K562 (cell line): Measurements from ENCODE around the gene TP73. TPM values are rescaled to one million over a fixed set of nuclear protein-coding genes. Genes with fewer than 3 reads are reported as not detected.
A peak's percentile ranks its signal among the peaks of the same experiment; 100 is the strongest.

ENCODE experiments used
- ATAC-seq: fragments of 200-7000 bp; cut with Tn5 transposase; 3 replicates; pipeline ENCODE4 v1.9.1; 2020; ENCODE audit warnings: moderate library complexity
- BruUV-seq: library from RNA; stranded (reverse); fragments of 400-500 nt; replicated peaks from 2 replicates; lab custom pipeline; 2021; lab: Mats Ljungman, UMichigan
- CTCF ChIA-PET: fragments of 300-600 bp; formaldehyde crosslinking; extraction: SDS; loops from one replicate; lab custom pipeline; 2021; ENCODE audit warnings: low intra/inter-chr PET ratio; lab: Yijun Ruan, JAX
- POLR2A ChIA-PET: fragments of 300-600, 350-650 bp; sonication (Branson Sonifier 250); formaldehyde crosslinking; extraction: SDS; loops from one replicate; lab custom pipeline; 2021; ENCODE audit warnings: antibody characterized with exemption, inconsistent platforms; lab: Yijun Ruan, JAX
- DNase-seq, 4 experiments: peaks; one replicate each; pipeline versions ENCODE4 v3.0.0 to v3.0.0-alpha.2; 2011 to 2018; ENCODE audit warnings: low spot score in 3 of 4, mixed read lengths in 3 of 4; ENCODE audit errors: extremely low read depth in 1 of 4
- FAIRE-seq: peaks from 2 replicates; lab custom pipeline; 2011; peaks lifted over from hg19 to GRCh38; lab: Jason Lieb, UNC
- H2AFZ ChIP-seq: 2 replicates; pipeline ENCODE4 v1.6.0; 2011; ENCODE audit warnings: low read depth, low read length, control low read depth, inconsistent platforms
- H3K27ac ChIP-seq: fragments of 200-600 bp; 3 replicates; pipeline ENCODE4 v1.8.0; 2011; ENCODE audit warnings: low read depth, mild to moderate bottlenecking, control low read depth, inconsistent platforms, low read length, moderate library complexity, mixed read lengths; ENCODE audit errors: extremely low read depth
- H3K27me3 ChIP-seq, 2 experiments: fragments of 300-600 bp in 1 of 2; 2 replicates in 1 of 2; 3 replicates in 1 of 2; pipeline versions ENCODE4 v1.6.0 to v1.8.0; 2011; ENCODE audit warnings: inconsistent platforms in 2 of 2, low read length in 2 of 2, mild to moderate bottlenecking in 1 of 2, mixed read lengths in 1 of 2, moderate library complexity in 1 of 2; ENCODE audit not compliant: control insufficient read depth in 2 of 2, insufficient read depth in 2 of 2
- H3K36me3 ChIP-seq: fragments of 300-600 bp; 3 replicates; pipeline ENCODE4 v1.8.0; 2011; ENCODE audit warnings: mild to moderate bottlenecking, low read length, inconsistent platforms; ENCODE audit not compliant: control insufficient read depth, insufficient read depth
- H3K4me1 ChIP-seq, 2 experiments: fragments of 200-600 bp in 1 of 2; replicated peaks in 1 of 2; 2 replicates in 1 of 2; 3 replicates in 1 of 2; pipeline versions ENCODE4 v1.5.1 to v1.8.0; 2011; ENCODE audit warnings: inconsistent platforms in 2 of 2, low read length in 2 of 2, mild to moderate bottlenecking in 1 of 2, mixed read lengths in 1 of 2, moderate library complexity in 1 of 2; ENCODE audit not compliant: control insufficient read depth in 2 of 2, insufficient read depth in 2 of 2
- H3K4me2 ChIP-seq: 2 replicates; pipeline ENCODE4 v1.6.1; 2011; ENCODE audit warnings: low read length, control low read depth, inconsistent platforms, mixed read lengths; ENCODE audit not compliant: insufficient read depth
- H3K4me3 ChIP-seq: fragments of 200-600 bp; sonication (generic), shearing (Covaris generic); 2 replicates; pipeline ENCODE4 v1.5.1; 2016; ENCODE audit warnings: control low read depth, inconsistent platforms
- H3K79me2 ChIP-seq: fragments of 200-600 bp; 3 replicates; pipeline ENCODE4 v1.8.0; 2011; ENCODE audit warnings: low read length, inconsistent platforms; ENCODE audit not compliant: control insufficient read depth, insufficient read depth
- H3K9ac ChIP-seq, 2 experiments: 2 replicates each; pipeline versions ENCODE4 v1.6.0 to v1.6.1; 2011; ENCODE audit warnings: low read depth in 2 of 2, low read length in 2 of 2, control low read depth in 1 of 2, inconsistent platforms in 1 of 2, mild to moderate bottlenecking in 1 of 2, mixed read lengths in 1 of 2; ENCODE audit not compliant: insufficient read depth in 1 of 2
- H3K9me1 ChIP-seq: one replicate; pipeline ENCODE4 v1.6.0; 2011; ENCODE audit warnings: inconsistent platforms, mild to moderate bottlenecking, low read length, moderate library complexity; ENCODE audit not compliant: control insufficient read depth, insufficient read depth
- H3K9me3 ChIP-seq: replicated peaks from 2 replicates; pipeline ENCODE4 v1.5.1; 2011; ENCODE audit warnings: low read depth, low read length, inconsistent platforms; ENCODE audit not compliant: control insufficient read depth, insufficient read depth
- H4K20me1 ChIP-seq: replicated peaks from 2 replicates; pipeline ENCODE4 v1.6.1; 2011; ENCODE audit warnings: low read length, inconsistent platforms, mixed read lengths; ENCODE audit not compliant: control insufficient read depth, insufficient read depth
- HNRNPL ChIP-seq: fragments of 200-400 bp; formaldehyde crosslinking; IDR thresholded peaks from 2 replicates; pipeline ENCODE4 v1.6.1; 2017; ENCODE audit warnings: low read depth, mild to moderate bottlenecking, low read length
- MYNN ChIP-seq, 2 experiments: sonication (generic); formaldehyde crosslinking in 1 of 2; IDR thresholded peaks; 2 replicates each; pipeline versions ENCODE4 v1.5.0 to v1.6.1; 2016 to 2020; ENCODE audit warnings: antibody characterized with exemption in 1 of 2, missing genetic modification reagents in 1 of 2
- NFIC ChIP-seq: fragments of 450-650 bp; IDR thresholded peaks from 2 replicates; pipeline ENCODE4 v1.6.1; 2017; ENCODE audit warnings: mild to moderate bottlenecking, inconsistent platforms
- POLR2G ChIP-seq: fragments of 200-400 bp; formaldehyde crosslinking; IDR thresholded peaks from 2 replicates; pipeline ENCODE4 v1.6.1; 2017; ENCODE audit warnings: low read depth, mild to moderate bottlenecking, antibody characterized with exemption, low read length, moderate library complexity
- RFX1 ChIP-seq: fragments of 450-650 bp; IDR thresholded peaks from 2 replicates; pipeline ENCODE4 v1.6.1; 2016; ENCODE audit warnings: mild to moderate bottlenecking, moderate library complexity
- WGBS: fragments of 100-300 bp; shearing (Covaris generic); methylation state at CpG from one replicate; pipeline ENCODE4 v1.1.6; 2016; ENCODE audit warnings: low coverage, mixed read lengths; ENCODE audit not compliant: insufficient coverage; ENCODE audit errors: missing lambda C conversion rate; 5-methylcytosine and 5-hydroxymethylcytosine counted together
- in situ Hi-C: fragments of 300-500 bp; cut with MboI; formaldehyde crosslinking; loops from 4 replicates; pipeline ENCODE4 v1.15.0; 2018; ENCODE audit warnings: inconsistent platforms, mixed read lengths
- intact Hi-C: fragments of 100-400 bp; cut with micrococcal nuclease; formaldehyde crosslinking; loops from 2 replicates; pipeline ENCODE4 v1.14.2; 2022
- polyA plus RNA-seq, 8 experiments: library from polyadenylated mRNA; depleted of rRNA in 4 of 8; stranded (reverse) in 5 of 8; unstranded in 3 of 8; fragments of >200 nt; fragmentation: Nextera tagmentation in 2 of 8; fragmentation: Illumina TruSeq in 1 of 8; extraction: Ambion mirVana in 2 of 8; extraction: Trizol in 1 of 8; gene quantifications; 2 replicates each; pipeline versions ENCODE4 v1.2.1 to v1.2.3, GENCODE V29; 2011 to 2014; ENCODE audit warnings: inconsistent platforms in 1 of 8, missing spikeins in 1 of 8
- total RNA-seq, 7 experiments: library from RNA; depleted of rRNA in 6 of 7; stranded (reverse); fragments of >200 nt in 6 of 7; fragmentation: Illumina TruSeq in 2 of 7; extraction: Trizol in 2 of 7; gene quantifications; 2 replicates each; pipeline versions ENCODE4 v1.2.1 to v1.2.3, GENCODE V29; 2011 to 2021; ENCODE audit warnings: low replicate concordance in 1 of 7

Gene TP73
- total and polyA plus RNA-seq, 9 of the 15 experiments (the other 6 are each of a cell fraction or from before 2014, with no cell fraction given), result 0.07 to 1.6 (median 0.40) TPM; not detected in 2

DNA sequence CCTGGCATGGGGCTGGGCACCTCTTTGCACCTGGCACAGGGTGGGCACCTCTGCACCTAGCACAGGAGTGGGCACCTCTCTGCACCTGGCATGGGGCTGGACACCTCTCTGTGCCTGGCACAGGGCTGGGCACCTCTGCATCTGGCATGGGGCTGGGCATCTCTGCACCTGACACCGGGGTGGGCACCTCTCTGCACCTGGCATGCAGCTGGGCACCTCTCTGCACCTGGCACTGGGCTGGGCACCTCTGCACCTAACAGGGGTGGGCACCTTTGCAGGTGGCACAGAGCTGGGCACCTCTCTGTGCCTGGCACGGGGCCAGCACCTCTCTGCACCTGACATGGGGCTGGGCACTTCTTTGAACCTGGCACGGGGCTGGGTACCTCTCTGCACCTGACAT lies 70.5 kb downstream of the TP73 start:
- CTCF ChIA-PET, result no interaction called here
- Histone ChIP-seq H3K36me3 (no peaks in the 10 kb centered on the region), H3K79me2 (no peaks in the 10 kb centered on the region), H4K20me1 (peaks cover 19% of the 10 kb centered on the region), H3K9ac (no peak overlapping the region), H3K9me1 (peaks cover 1% of the 10 kb centered on the region), H3K9me3 (no peaks in the 10 kb centered on the region), H3K4me2 (no peak overlapping the region), H3K27me3 (peaks cover 20 to 51% of the 10 kb centered on the region in 2 experiments; a peak in 4 of 5 replicates), H3K27ac (no peak overlapping the region), H3K4me3 (no peak overlapping the region), H2AFZ (no peak overlapping the region), H3K4me1 (peaks cover 0 to 54% of the 10 kb centered on the region in 2 experiments; a peak in 3 of 5 replicates)
- POLR2A ChIA-PET, result no interaction called here
- TF ChIP-seq MYNN (IDR thresholded peaks at IDR 0.05), result 0 out of 2 replicates have a peak, but pooled peaks have one; percentile 3
- no peak for TF ChIP-seq MYNN (CRISPR knock-in tag; IDR thresholded peaks at IDR 0.05)
- peak; percentile 67 for TF ChIP-seq NFIC
- no peak for TF ChIP-seq RFX1
- TF ChIP-seq HNRNPL, result peak; percentile 91
- 0 out of 2 replicates have a peak, but pooled peaks have one; percentile 7 for TF ChIP-seq POLR2G
- no peak for FAIRE-seq
- 0% methylated on average over 3 of the region's 3 CpGs for WGBS
- DNase-seq, result no peak
- in situ Hi-C loops, result no loop called here
- ATAC-seq, result no peak
- no TSS peak for BruUV-seq
- intact Hi-C loops, result loop anchor here (5.0 kb wide), 1 partner anchor 96 kb away; the partner anchor contains the start of gene TPRG1L
